Left hindlimb (tissue), 1 donor: Measurements from ENCODE around the gene CSAD.
"Not testable (repeated sequence)": the region's sequence is repeated elsewhere in the genome, so short reads cannot be mapped to it uniquely, and the experiment has no call there.

ENCODE experiments used
- DNase-seq: peaks from one replicate; pipeline ENCODE4 v3.0.0-alpha.2; 2018

CSAD gene

DNA sequence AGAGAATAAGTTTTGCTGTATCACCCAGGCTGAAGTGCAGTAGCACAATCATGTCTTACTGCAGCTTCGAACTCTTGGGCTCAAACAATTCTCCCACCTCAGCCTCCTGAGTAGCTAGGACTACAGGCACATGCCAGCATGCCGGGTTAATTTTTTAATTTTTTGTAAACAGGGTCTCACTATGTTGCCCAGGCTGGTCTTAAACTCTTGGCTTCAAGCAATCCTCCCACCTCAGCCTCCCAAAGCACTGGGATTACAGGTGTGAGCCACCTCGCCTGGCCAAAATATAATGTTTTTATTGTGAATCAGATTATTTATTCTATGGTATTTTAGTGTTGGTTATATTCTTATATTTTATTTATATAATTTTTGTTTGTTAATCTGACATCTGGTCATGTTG, 4.0 kb downstream of the CSAD start:
- no peak for DNase-seq

DNA sequence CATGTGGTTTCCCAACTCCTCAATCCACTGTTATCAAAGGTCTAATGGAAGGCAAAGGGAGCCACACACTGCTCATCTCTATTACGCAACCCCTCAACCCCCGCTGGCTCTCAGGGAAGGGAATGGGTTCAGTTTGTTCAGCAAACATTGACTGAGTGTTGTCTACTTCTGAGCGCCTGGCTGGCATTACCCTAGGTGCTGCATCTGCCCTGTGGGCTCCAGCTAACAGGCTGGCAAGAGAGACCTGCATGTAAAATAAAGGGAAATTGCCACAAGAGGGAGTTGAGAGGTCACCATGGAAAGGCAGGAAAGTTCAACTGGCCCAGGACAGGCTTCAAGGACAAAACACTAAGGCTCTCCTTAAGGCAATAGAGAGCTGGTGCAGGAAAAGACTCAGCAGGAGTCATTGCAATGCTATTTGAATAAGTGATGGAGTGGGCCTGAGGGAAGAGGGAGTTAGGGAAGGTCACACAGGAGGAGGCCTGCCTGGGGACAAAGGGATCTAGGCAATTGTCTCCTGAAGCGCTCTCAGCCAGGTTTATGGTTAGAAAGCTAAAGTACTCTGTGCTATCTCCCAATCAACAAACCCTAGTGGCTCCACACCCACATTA, 5.7 kb downstream of the CSAD start:
- DNase-seq, result no peak

DNA sequence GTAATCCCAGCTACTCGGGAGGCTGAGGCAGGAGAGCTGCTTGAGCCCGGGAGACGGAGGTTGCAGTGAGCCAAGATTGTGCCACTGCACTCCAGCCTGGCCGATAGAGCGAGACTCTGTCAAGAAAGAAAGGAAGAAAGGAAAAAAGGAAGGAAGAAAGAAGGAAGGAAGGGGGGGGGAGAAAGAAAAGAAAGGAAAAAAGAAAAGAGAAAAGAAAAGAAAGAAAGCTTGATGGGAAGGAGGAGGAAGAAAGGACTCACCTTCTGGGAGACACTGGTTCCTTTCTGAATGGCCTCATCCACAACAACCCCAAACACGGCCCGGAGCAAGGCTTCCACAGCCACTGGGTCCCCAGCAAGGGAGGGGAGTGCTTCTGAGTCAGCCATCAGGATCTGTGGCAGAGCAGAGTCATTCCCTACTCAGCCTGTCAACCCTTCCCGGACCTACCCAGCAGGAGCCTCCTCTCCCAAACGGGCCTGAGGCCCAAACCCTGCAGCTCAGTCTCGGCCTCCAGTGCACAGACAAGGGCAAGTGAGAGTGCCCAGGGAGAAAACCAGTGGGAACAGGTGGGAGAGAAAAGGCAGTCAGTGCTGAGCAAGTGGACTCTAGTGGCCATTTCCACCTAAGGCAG, 7.5 kb downstream of the CSAD start:
- DNase-seq, result no peak

DNA sequence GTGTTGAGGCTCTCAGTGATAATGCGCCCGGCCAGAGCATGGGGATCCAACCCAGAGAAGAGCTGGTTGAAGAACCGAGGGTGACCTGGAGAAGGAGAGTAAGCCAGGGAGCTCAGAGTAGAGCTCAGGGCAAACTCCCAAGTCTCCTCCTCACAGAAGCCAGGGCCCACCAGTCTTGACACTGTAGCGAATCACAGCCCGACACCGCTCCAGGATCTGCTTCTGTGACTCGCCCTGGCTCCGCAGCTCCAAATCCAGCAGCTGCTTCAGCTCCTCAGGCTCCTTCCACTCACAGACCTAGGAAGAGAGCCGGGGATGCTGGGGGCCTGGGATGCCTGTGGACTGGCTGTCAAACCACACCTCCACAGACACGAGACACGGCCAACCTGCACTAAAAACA, 8.4 kb downstream of the CSAD start:
- DNase-seq, result no peak

DNA sequence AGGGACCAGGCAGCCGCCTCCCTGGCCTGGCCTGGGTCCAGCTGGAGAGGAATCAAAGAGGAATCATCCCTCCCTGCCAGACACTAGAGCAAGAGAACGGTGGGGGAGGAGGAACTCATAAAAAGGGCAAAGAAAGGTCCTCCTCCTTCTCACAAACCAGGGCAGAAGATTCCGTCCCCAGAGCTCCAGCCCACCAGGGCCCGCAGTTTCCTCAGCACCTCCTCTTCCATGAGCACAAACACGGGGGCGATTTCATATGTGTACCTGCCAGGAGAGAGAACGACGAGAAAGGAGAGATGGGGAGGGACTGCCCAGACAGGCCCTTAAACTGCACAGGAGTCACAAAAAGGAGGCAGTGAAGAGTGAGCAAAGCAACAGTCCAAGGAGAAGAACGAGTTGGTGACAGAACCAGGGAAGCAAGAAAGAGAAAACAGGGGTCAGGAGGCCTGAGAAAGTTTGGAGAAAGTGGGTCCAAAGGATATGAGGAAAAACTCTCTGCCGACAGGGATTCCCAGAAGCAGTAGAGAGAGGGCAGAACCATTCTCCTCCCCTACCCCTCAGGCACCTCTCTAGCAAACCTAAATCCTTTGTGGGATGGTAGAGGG, 8.9 kb downstream of the CSAD start:
- no peak for DNase-seq

DNA sequence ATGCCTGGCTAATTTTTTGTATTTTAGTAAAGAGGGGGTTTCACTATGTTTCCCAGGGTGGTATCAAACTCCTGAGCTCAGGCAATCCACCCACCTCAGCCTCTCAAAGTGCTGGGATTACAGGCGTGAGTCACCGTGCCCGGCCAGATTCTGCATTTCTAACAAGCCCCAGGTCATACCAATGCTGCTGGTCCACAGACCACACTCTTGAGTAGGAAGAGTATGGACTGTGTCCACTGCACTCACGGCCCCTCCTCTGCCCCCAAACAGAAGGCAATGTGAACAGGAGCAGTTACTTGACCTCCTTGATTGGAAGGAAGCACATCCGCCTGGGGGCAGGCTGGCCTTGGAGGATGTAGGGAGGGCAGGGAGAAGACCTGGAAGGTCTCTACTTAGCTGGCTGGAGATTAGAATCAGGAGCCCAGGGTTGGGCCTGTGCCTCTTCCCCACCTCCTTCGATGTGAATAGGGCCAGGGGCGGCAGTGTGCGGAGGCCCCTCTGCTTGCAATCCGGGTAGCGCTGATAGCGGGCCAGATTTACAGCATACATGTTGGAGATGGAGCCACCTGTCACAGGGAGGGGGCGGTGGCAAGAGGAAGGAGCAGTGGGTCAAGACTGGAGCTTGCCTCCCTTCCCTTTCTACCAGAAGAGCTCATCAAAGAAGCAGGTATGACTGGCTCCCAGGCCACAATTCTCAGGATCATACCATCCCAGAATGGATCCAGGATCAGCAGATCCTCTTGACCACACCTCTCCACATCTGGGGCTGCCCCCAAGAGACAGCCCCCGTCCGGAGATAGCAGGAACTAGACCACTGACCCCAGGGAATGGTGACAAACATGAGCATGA, 9.6 kb downstream of the CSAD start:
- DNase-seq, result no peak

DNA sequence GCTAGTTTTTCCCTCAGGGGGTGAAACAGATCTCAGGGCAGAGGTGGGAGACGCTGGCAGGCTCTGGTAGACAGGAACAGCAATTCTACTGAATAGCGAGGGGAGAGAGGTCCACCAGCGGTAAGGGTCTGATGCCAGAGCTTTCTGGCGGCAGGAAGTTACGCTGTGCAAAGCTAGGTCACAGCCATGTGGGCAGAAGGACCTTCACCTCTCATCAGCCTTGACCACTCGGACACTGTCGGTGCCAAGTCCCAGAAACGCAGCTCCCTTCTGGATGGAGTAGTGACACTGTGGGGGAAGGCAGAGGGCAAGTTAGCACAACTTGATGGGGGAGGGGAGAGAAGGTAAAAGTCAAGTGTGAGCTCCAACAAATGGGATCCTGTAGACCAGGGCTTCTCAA, 10.5 kb downstream of the CSAD start:
- DNase-seq, result no peak

DNA sequence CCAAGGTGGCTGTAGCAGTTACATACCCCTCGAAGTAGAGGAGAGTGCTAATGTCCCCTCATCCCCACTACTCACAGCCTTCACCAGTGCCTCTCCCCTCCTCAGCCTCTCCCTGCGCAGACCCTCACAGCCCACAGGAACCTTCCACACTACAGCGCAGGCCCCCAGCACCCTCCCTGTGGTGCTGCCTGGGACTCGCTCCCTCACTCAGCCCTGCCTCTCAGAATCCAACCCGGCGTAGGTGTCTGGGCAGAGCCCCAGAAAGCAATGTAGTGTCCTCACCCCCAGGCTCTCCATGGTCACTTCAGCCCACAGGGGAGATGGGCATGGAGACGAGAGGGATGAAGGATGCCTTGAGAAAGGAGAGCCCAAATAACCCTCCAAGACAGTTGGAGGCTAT, 11.1 kb downstream of the CSAD start:
- DNase-seq, result no peak

DNA sequence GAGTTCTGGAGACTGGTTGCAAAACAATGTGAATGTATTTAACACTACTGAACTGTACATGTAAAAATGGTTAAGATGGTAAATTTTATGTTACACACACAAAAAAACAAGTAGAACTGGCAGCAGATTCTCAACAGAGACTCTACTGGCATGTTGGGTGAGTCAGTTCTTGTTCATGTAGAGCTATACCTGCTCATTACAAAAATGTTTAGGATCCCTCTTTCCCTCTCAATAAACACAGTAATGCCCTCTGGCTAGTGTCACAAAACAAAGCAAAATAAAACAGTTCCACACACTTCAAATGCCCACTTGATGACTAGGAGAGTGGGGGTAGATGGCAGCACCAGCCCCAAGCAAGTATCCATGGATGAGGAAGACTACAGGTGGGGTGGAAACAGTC, 13.9 kb downstream of the CSAD start:
- DNase-seq, result no peak

DNA sequence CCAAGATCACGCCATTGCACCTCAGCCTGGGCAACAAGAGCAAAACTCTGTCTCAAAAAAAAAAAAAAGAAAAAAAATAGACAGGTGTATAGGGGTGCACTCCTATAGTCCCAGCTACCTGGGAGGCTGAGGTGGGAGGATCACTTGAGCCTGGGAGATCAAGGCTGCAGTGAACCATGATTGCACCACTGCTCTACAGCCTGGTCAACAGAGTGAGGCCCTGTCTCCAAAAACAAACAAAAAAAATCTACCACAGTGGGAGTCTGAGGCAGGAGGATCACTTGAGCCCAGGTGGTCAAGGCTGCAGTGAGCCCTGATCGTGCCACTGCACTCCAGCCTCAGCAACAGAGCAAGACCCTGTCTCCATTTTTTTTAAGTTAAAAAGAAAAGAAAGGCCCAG, 17.7 kb downstream of the CSAD start:
- not testable (repeated sequence) for DNase-seq

DNA sequence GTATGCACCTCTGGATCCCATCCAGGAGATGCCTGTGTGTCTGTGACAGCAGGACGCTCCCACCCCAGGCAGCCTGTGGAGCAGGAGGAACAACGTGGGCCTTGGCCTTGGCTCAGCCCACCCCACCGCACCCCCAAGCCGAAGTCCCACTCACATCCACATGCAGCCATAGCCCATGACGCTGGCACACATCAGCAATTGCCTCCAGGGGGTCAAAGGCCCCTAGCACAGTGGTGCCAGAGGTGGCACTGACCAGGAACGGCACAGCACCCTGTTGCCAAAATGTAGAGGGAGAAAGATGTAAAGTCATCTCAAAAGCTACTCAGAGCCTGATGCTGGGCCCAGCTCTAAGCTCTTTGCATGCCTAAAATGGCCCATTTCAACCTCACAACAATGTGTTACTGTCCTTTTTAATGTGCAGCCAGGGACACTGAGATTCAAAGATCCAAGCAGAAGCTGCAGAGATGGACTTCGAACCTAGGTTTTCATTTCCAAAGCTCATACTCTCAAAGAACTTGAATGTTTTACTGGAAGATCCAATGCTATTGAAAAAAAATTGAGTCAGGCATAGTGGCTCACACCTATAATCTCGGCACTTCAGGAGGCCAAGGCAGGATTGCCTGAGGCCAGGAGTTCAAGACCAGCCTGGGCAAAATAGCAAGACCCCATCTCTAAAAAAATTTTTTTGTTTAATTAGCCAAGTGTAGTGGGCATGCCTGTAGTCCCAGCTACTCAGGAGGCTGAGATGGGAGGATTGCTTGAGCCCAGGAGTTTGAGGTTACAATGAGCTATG, 19.4 kb downstream of the CSAD start:
- DNase-seq, result no peak

DNA sequence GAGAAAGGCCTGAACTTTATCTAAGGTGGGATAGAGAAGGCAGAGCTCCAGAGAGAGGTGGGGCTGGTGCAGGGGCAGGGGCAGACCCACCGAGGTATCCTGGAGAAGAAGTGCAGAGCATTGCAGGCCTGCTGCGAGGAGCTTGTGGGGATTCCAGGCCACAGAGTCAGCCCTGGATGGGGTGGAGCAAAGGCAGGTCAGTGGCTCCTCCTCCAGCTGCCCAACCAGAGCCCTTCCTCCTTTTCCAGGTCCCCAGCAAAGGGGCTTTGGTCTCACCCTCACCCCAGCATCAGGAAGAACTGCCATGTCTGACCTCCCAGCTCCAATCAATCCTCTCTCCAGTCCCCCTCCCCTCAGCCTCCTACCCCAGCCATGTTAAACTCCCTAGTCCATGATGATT, 20.1 kb downstream of the CSAD start:
- no peak for DNase-seq

DNA sequence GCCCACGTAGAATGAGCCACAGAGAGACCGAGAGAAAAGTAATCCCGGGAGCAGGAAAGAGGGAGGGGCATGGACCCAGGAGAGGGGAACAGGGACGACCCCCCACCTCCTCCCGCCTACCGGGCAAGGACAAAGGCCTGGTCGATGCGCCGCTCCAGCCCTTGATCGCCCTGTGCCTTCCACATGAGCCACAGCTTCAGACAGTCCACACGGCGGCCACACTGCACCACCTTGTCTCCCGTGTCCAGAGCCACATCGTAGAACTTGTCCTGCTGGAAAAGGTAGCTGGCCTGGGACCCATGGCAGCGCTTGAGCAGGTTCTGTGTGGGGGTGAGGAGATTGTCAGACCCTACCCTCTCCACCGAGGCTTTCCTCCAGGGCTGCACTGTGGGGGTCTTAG, 20.7 kb downstream of the CSAD start:
- DNase-seq, result no peak

DNA sequence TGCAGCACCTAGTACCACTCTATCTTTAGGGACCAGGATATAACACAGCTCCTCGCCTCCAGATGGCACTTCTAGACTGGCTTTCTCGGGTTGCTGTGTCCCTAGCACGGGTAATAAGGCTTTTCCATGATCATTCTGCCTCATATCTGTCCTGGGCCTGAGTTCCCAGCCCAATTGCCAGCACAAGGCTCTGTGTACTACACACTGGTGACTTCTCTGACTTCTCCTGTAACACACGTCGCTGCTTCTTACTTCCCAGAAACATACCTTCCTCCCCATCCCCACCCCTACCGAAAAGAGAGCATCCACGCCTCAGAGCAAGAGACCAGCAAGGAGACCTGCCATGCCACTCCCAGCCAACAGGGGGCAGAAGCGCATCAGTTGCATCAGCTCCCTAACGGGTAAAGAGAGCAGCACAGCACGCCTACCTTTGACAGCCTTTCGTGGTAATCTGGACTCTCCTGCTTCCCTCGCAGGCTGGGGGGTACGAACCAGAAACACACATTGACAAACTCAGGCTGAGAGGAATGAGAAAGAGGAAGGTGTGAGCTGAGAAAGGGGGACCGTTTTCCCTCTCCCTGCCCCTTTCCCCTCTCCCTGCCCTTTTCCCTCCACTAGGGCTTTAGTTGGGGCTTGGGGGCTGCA, 21.4 kb downstream of the CSAD start:
- DNase-seq, result peak; percentile 81

DNA sequence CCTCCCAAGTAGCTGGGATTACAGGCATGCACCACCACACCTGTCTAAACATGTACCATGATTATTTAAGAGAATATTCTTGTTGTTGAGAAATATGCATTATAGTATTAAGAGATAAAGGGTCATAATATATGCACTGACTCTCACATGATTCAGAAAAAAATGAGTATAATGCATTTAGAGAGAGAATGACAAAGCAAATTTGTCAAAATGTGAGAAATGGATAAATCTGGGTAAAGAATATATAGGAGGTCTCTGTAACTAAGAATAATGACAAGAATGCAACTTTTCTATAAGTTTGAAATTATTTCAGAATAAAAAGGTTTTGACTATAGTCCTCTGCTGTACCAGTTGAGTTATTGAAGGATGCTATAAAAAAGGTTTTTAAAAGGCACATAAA, 28.3 kb downstream of the CSAD start:
- no peak for DNase-seq

DNA sequence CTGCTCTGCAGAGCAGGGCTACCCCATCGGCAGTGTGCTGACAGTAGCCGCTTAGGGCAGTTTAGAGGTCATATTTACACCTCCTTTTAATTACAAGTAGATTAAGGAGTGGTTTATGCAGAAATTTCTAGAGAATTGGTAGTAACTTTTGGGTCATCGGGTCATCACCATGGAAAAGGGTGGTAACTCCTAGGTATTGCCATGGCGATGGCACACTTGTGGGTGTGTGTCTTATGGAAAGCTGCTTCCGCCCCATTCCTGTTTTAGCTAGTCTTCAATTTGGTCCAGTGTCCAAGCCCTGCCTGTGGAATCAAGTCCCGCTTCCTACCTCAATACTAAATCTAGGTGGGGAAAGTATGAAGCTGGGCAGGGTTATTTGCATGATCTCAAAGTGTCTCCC, 29.7 kb downstream of the CSAD start:
- DNase-seq, result no peak

DNA sequence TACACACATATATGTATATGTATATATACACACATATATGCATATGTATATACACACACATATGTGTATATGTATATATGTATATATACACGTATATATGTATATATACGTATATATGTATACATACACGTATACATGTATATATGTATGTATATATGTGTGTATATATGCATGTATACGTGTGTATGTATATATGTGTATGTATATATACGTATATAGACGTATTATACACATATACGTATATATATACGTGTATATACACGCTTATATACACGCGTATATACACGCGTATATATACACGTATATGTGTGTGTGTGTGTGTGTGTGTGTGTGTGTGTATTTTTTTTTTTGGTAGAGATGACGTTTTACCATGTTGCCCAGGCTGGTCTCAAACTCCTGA, 33.1 kb downstream of the CSAD start:
- DNase-seq, result no peak

DNA sequence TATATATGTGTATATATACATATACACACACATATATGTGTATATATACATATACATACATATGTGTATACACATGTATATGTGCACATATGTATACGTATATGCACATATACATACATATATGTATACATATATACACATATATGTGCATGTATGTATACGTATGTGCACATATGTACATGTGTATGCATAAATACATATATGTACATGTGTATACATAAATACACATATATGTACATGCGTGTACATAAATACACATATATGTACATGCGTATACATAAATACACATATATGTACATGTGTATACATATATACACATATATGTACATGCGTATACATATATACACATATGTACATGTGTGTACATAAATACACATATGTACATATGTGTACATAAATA, 33.5 kb downstream of the CSAD start:
- no peak for DNase-seq

DNA sequence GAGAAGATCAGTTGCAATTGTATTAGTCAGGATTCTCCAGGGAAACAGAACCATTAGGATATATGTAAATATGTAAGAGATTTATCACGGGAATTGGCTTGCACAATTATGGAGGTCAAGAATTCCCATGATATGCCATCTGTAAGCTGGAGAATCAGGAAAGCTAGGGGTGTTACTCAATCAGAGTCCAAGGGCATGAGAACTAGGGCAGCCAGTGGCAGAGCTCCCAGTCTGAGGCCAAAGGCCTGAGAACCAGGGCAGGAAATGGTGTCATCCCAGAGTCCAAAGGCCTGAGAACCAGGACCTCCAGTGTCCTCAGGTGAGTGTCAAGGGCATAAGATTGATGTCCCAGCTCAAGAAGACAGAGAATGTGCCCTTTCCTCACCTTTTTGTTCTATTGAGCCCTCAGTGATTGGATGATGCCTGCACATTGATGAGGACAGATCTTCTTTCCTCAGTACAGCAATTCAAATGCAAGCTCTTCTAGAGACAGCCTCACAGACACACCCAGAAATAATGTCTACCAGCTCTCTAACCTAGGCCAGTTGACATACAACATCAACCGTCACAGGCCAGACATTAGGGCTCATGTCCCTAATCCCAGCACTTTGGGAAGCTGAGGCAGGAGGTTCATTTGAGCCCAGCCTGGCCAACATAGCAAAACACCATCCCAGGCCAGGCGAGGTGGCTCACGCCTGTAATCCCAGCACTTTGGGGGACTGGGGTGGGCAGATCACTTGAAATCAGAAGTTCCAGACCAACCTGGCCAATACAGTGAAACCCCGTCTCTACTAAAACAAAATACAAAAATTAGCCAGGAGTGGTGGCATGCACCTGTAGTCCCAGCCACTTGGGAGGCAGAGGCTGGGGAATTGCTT, 35.1 kb downstream of the CSAD start:
- DNase-seq, result no peak

DNA sequence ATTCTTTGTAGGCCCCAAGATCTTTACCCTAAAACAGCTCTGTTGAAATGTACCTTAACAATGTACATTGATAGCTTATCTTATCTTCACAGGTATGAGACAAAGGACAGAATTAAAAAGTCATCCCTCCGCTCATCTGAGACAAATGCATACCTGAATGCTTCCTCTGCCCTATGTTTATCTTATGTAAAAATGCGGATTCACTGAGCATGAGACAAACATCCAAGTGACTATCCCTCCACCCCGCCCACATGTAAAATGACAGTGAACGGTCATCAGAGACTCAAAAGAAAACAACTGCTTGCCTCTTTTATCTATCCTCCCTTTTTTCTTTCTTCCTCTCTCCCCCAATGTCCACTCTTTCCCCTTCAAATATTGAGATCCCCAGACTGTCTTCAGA, 37.4 kb downstream of the CSAD start:
- DNase-seq, result no peak

DNA sequence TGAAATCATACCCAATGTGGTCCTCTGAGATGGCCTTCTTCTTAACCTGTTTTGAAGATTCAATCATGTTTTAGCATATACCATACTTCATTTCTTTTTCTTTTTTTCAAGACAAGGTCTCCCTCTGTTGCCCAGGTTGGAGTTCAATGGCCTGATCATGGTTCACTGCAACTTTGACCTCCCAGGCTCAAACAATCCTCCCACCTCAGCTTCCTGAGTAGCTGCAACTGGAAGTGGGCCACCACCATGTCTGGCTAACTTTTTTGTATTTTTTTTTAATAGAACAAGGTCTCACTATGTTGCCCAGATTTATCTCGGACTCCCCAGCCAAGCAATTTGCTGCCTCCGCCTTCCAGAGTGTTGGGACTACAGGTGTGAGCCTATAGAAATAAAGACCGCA, 47.0 kb downstream of the CSAD start:
- no peak for DNase-seq

DNA sequence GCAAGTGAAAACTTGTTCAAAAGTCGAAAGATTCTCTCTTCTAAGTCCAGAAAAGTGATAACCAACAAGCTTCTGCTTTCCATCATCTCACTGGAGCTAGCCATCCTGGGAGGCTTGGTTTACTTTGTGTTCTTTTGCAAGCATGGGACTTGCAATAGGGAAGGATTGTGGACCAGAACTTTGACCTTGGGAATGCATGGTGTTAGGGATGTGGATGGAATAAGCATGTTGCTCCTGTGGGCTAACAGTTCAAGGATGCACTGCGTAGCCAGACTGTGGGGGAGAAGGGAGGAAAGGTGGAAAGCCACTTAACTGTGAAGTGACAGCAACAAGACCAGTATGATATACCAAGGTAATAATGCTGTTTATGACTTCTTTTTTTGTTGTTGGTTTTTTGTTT, 48.9 kb downstream of the CSAD start:
- DNase-seq, result no peak
